ENCODE results near the gene KRTAP5-4. TPM values are rescaled to one million over a fixed set of nuclear protein-coding genes. Genes with fewer than 3 reads are reported as not detected.
A peak's percentile ranks its signal among the peaks of the same experiment; 100 is the strongest.

Gene KRTAP5-4
- total RNA-seq, 1 experiment from 2014 or later = not detected

- Histone ChIP-seq H3K9me3 (ENCODE audit: low read depth, low read length, poor library complexity, severe bottlenecking) (no peaks in the 10 kb centered on the region), H3K27ac (ENCODE audit: low read depth, low read length, poor library complexity, severe bottlenecking) (no peak overlapping the region), H3K27me3 (replicated peaks; ENCODE audit: insufficient read depth, low read depth, low read length, poor library complexity) (peaks cover 25% of the 10 kb centered on the region), H3K36me3 (ENCODE audit: insufficient read depth, low read length, poor library complexity, severe bottlenecking) (no peaks in the 10 kb centered on the region), H3K4me3 (ENCODE audit: low read depth, low read length, poor library complexity, severe bottlenecking) (no peak overlapping the region), H3K4me1 (ENCODE audit: insufficient read depth, low read length, poor library complexity, severe bottlenecking) (peaks cover 6% of the 10 kb centered on the region)
- intact Hi-C loops (cut with micrococcal nuclease; ENCODE audit: unreplicated experiment) = loop anchor here (2.0 kb wide), 1 partner anchor 28 kb away; no protein-coding TSS in a partner anchor
- TF ChIP-seq, protein P1, sequence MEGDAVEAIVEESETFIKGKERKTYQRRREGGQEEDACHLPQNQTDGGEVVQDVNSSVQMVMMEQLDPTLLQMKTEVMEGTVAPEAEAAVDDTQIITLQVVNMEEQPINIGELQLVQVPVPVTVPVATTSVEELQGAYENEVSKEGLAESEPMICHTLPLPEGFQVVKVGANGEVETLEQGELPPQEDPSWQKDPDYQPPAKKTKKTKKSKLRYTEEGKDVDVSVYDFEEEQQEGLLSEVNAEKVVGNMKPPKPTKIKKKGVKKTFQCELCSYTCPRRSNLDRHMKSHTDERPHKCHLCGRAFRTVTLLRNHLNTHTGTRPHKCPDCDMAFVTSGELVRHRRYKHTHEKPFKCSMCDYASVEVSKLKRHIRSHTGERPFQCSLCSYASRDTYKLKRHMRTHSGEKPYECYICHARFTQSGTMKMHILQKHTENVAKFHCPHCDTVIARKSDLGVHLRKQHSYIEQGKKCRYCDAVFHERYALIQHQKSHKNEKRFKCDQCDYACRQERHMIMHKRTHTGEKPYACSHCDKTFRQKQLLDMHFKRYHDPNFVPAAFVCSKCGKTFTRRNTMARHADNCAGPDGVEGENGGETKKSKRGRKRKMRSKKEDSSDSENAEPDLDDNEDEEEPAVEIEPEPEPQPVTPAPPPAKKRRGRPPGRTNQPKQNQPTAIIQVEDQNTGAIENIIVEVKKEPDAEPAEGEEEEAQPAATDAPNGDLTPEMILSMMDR (conservative IDR thresholded peaks at IDR 0.05; ENCODE audit: low read depth, low read length) = peak; percentile 56
- no peak for TF ChIP-seq EZH2 (IDR thresholded peaks at IDR 0.05; ENCODE audit: borderline replicate concordance, low read depth, low read length, poor library complexity, severe bottlenecking)
- ChIA-PET CTCF (interaction anchor here (0.6 to 1.5 kb wide), 8 partner anchors 10 to 303 kb away, joined by 3 to 14 read pairs (median 4); partner anchors contain the start of gene KRTAP5-1), POLR2A (ENCODE audit: low non-redundant PET) (no interaction called here)
- DNase-seq (ENCODE audit: low spot score) = peak; percentile 30
- BruUV-seq (replicated peaks) = no TSS peak
These were observed 47.6 kb downstream of the KRTAP5-4 start for GRCh38 chr11:1574238-1574932.

DNA sequence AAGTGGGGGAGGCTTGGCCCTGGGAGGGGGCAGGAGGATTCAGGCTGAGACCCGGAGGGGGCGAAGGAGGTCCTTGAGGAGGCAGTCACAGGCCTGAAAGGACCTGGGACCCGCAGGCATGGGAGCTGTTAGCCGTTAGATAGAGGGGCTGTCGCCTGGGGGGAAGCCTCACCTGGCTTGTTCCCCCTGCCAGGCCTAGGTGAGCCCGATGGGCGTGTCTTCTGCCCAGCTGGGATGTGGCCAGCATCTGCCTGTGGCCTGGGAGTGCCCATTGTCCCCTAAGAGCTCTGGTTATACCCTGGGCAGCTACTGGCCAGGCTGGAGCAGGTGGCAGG is 48.1 kb downstream of the KRTAP5-4 start:
- DNase-seq (ENCODE audit: low spot score) = no peak
- H3K27ac ChIP-seq (ENCODE audit: low read depth, low read length, poor library complexity, severe bottlenecking) = no peak overlapping the region
- CTCF ChIA-PET = interaction anchor here (1.0 to 1.2 kb wide), 2 partner anchors 27 to 303 kb away, joined by 3 to 17 read pairs; no protein-coding TSS in a partner anchor
- BruUV-seq (replicated peaks) = no TSS peak
- H3K4me1 ChIP-seq (ENCODE audit: insufficient read depth, low read length, poor library complexity, severe bottlenecking) = peaks cover 6% of the 10 kb centered on the region
- H3K27me3 ChIP-seq (replicated peaks; ENCODE audit: insufficient read depth, low read depth, low read length, poor library complexity) = peaks cover 25% of the 10 kb centered on the region
- no peak overlapping the region for H3K4me3 ChIP-seq (ENCODE audit: low read depth, low read length, poor library complexity, severe bottlenecking)
- H3K36me3 ChIP-seq (ENCODE audit: insufficient read depth, low read length, poor library complexity, severe bottlenecking) = no peaks in the 10 kb centered on the region
- no peaks in the 10 kb centered on the region for H3K9me3 ChIP-seq (ENCODE audit: low read depth, low read length, poor library complexity, severe bottlenecking)
- intact Hi-C loops (cut with micrococcal nuclease; ENCODE audit: unreplicated experiment) = loop anchor here (2.0 kb wide), 1 partner anchor 27 kb away; no protein-coding TSS in a partner anchor
- POLR2A ChIA-PET (ENCODE audit: low non-redundant PET) = no interaction called here
- no peak for TF ChIP-seq EZH2 (IDR thresholded peaks at IDR 0.05; ENCODE audit: borderline replicate concordance, low read depth, low read length, poor library complexity, severe bottlenecking)
- TF ChIP-seq, protein P1 (conservative IDR thresholded peaks at IDR 0.05; ENCODE audit: low read depth, low read length) = no peak

- Histone ChIP-seq H3K4me1 (ENCODE audit: insufficient read depth, low read length, poor library complexity, severe bottlenecking) (peaks cover 6% of the 10 kb centered on the region), H3K36me3 (ENCODE audit: insufficient read depth, low read length, poor library complexity, severe bottlenecking) (no peaks in the 10 kb centered on the region), H3K27ac (ENCODE audit: low read depth, low read length, poor library complexity, severe bottlenecking) (no peak overlapping the region), H3K27me3 (replicated peaks; ENCODE audit: insufficient read depth, low read depth, low read length, poor library complexity) (peaks cover 25% of the 10 kb centered on the region), H3K9me3 (ENCODE audit: low read depth, low read length, poor library complexity, severe bottlenecking) (no peaks in the 10 kb centered on the region), H3K4me3 (ENCODE audit: low read depth, low read length, poor library complexity, severe bottlenecking) (no peak overlapping the region)
- BruUV-seq (replicated peaks) = no TSS peak
- no peak for DNase-seq (ENCODE audit: low spot score)
- ChIA-PET CTCF (interaction anchor here (1.2 kb wide), 1 partner anchor 27 kb away, joined by 17 read pairs; no protein-coding TSS in a partner anchor), POLR2A (ENCODE audit: low non-redundant PET) (no interaction called here)
- intact Hi-C loops (cut with micrococcal nuclease; ENCODE audit: unreplicated experiment) = no loop called here
- no peak for TF ChIP-seq EZH2 (IDR thresholded peaks at IDR 0.05; ENCODE audit: borderline replicate concordance, low read depth, low read length, poor library complexity, severe bottlenecking)
- TF ChIP-seq, protein P1 (conservative IDR thresholded peaks at IDR 0.05; ENCODE audit: low read depth, low read length) = no peak
These were observed 48.6 kb downstream of the KRTAP5-4 start for GRCh38 chr11:1573077-1573902.

All from A673 (cell line).